Hematopoietic multipotent progenitor cell (in vitro differentiated cells): ENCODE data around the gene CCL15. TPM values are rescaled to one million over a fixed set of nuclear protein-coding genes. Genes with fewer than 3 reads are reported as not detected.
"Not testable (repeated sequence)": the region's sequence is repeated elsewhere in the genome, so short reads cannot be mapped to it uniquely, and the experiment has no call there.

Source experiments
- DNase-seq, 3 donors: peaks; one replicate each; pipeline ENCODE4 v3.0.0-alpha.2; 2011 to 2015; ENCODE audit warnings: low read depth in 2 of 3, low spot score in 2 of 3
- total RNA-seq: library from RNA; depleted of rRNA; stranded (reverse); fragments of >200 nt; gene quantifications from one replicate; pipeline ENCODE4 v1.2.3, GENCODE V29; 2012

Gene CCL15, protein sequence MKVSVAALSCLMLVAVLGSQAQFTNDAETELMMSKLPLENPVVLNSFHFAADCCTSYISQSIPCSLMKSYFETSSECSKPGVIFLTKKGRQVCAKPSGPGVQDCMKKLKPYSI
- total RNA-seq, result not detected

DNA sequence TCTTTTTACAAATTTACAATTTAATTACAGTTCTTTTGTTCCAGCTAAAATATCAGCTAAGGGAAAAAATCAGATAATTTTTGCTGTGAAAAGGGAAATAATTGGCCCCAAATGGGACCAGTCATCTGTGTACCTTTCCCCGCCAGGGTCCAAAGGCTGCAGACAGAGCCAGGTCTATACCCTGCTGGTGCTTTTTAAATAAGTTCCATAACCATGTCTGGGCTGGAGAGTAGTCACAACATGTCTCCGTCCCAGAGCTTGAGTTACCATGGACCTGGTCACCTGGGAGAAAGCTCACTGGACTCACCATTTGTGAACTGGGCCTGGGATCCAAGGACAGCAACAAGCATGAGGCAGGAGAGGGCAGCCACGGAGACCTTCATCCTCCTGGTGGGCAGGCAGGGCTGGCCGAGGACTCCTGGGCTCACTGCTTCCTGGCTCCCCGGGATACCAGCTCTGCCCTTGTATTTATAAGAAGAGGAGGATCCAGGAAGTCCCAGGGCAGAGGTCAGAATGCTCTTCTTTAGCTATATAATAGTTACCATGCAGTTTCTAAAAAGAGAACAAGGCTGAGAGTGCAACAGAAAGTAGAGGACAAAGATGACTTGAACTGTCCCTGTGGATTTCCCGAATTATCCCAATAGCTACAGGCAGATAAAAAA is at the start of gene CCL15:
Gene CCL15 (minus strand): TSS at position 444 of the 662 bp plus-strand sequence. CDS start 61 bp downstream, at position 383.
- DNase-seq, result no peak

DNA sequence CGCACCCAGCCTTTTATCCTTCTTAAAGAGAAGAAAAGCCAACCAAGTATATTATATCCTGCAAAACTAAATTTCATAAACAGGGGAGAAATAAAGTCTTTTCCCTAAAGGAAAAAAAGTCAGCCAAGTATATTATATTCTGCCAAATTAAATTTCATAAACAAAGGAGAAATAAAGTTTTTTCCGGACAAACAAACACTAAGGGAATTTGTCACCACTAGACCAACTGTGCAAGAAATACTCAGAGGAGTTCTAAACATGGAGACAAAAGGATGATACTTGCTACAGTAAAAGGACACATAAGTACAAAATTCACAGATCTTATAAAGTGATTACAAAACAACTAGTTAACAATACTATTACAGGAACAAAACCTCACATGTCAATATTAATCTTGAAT is 48.3 kb upstream of the CCL15 start:
- DNase-seq, result no peak

- DNase-seq, result no peak
Observed at GRCh38 chr17:36048066-36048465, 46.7 kb upstream of the CCL15 start.

- peak in 1 of 3 donors; percentile 32 for DNase-seq
Observed at GRCh38 chr17:36036235-36036634, 34.9 kb upstream of the CCL15 start.

DNA sequence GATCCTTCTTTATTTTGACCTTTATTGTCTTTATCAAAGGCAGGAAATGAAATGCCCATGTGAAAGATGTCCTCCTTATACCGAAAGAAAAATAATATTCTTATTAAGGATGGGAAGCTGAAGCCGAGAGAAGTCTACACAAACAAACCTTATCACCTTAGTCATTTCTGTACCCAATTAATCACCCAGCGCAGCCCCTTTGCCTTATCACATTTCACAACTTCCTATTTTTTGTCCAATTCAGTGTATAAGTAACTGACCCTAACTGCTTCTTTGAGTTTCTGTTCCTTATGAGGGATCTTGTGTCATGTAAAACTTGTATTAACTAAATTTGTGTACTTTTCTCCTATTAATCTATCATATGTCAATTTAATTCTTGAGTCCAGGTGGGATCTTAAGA is 32.8 kb upstream of the CCL15 start:
- peak in 2 of 3 donors; percentile 46 to 76 for DNase-seq

- DNase-seq, result no peak
Observed at GRCh38 chr17:36030956-36031355, 29.6 kb upstream of the CCL15 start.

- DNase-seq, result no peak
Observed at GRCh38 chr17:36027761-36028160, 26.4 kb upstream of the CCL15 start.

DNA sequence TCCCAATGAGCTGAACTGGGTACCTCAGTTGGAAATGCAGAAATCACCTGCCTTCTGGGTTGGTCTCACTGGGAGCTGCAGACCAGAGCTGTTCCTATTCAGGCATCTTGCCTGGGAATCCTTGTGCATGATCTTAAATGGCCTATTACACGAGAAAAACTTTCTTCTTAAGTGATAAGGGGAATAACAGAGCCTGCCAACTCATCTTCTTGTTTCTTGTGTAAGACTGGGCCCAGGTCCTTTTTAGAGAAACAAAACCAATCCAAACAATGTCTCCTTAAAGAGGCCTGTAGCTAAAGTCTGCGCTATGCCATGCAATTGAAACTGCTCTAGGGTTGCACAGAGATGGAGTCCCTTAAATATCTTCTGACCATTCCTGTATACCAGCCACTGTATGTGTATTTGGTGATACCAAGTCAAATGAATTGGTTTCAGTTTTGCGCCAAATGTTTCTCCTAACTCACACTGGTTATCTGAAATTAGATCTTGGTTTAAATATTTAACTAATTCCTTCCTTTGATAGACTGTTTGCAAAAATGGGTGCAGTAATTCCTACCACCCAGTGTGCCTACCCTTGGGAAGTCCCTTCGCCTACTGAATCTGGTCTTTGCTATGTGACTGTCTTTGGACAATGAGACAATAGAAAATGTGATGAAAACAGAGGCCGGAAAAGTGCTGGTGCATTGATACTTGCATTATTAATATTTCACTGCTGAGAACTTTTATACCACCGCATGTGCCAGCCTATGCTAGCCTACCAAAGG is 22.9 kb upstream of the CCL15 start:
- DNase-seq, result no peak

DNA sequence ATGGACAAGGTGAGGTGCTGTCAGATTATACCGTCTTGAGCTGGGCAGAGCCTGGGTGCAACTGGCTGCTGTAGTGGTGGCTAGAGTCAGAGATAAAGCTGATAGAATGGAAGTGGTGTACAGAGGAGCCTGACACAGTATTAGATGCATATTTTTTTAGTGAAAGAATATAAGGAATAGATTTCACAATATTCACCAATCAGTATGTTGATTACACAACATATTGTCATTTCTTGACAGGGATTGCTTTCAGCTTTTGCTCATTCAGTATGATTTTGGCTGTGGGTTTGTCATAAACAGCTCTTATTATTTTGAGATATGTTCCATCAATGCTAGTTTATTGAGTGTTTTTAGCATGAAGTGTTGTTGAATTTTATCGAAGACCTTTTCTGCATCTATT is 18.1 kb upstream of the CCL15 start:
- DNase-seq, result no peak

DNA sequence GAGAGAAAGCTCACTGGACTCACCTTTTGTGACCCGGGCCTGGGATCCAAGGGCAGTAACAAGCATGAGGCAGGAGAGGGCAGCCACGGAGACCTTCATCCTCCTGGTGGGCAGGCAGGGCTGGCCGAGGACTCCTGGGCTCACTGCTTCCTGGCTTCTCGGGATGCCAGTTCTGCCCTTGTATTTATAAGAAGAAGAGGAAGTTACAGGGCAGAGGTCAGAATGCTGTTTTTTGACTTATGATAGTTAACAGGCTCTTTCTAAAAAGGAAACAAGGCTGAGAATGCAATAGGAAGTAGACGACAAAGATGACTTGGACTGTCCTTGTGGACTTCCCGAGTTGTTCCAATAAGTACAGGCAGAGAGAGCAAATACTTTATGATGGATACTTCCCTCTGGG is 16.4 kb upstream of the CCL15 start, which contains the start of gene CCL23:
Gene CCL23 (minus strand): TSS at position 174 of the 400 bp plus-strand sequence. CDS start 75 bp downstream, at position 99.
- peak in 1 of 3 donors; percentile 56 for DNase-seq

DNA sequence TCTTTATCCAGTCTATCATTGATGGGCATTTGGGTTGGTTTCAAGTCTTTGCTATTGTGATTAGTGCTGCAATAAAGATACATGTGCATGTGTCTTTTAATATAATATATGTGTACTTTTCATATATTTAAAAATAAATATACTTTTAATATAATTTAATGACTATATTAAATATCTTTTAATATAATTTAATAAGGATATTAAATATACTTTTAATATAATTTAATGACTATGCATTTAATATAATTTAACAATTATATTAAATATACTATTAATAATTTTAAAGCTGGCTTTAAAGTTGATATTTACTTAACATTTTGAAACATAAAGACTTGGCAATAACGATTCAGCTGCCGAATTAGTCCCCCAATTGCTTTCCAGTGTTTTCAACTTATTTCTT is 15.2 kb upstream of the CCL15 start:
- no peak for DNase-seq

DNA sequence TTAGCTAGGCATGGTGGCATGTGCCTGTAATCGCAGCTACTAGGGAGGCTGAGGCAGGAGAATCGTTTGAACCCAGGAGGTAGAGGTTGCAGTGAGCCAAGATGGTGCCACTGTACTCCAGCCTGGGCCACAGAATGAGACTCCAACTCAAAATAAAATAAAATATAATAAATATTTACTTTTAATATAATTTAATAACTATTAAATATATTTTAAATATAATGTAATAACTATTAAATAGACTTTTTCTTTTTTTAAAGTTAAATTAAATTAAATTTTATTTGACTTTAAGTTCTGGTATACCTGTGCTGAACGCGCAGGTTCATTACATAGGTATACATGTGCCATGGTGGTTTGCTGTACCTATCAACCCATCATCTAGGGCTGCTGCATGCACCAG is 14.5 kb upstream of the CCL15 start:
- DNase-seq, result not testable (repeated sequence)

DNA sequence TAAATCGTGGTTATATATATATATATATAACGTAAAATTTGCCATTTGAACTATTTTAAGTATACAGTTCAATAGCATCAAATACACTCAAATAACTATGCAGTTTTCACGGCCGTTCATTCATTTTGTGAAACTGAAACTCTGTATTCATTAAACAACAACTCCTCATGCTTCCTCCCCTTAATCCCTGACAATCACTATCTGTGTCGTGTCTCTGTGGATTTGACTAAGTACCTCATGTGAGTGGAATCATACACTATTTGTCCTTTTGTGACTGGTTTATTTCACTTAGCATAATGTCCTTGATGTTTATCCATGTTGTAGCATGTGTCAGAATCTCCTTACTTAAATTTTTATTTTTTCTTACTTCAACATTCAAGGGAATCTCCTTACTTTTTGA is 13.6 kb upstream of the CCL15 start:
- DNase-seq, result no peak

- DNase-seq, result no peak
Observed at GRCh38 chr17:36011201-36011600, 9.8 kb upstream of the CCL15 start.

GRCh38 chr17:36008998-36009665 is 7.8 kb upstream of the CCL15 start:
- no peak for DNase-seq

GRCh38 chr17:36004594-36005108 is 3.3 kb upstream of the CCL15 start:
- DNase-seq, result peak in 2 of 3 donors; percentile 6 to 55

DNA sequence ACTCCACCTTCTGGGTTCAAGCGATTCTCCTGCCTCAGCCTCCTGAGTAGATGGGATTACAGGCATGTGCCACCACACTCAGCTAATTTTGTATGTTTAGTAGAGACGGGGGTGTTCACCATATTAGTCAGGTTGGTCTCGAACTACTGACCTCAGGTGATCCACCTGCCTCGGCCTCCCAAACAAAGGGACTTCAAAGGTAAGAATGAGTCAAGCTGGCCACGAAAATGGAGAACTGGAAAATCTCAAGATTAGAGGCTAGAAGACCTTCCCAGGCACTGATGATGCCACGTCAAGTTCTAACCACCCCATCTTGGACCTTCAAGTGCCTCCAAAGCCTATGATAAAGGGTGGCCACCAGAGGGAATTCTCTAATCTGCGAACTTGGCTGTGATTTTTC is 1.3 kb upstream of the CCL15 start:
- DNase-seq, result no peak

- no peak for DNase-seq
Observed at GRCh38 chr17:36001862-36002603, 680 bp upstream of the CCL15 start.

DNA sequence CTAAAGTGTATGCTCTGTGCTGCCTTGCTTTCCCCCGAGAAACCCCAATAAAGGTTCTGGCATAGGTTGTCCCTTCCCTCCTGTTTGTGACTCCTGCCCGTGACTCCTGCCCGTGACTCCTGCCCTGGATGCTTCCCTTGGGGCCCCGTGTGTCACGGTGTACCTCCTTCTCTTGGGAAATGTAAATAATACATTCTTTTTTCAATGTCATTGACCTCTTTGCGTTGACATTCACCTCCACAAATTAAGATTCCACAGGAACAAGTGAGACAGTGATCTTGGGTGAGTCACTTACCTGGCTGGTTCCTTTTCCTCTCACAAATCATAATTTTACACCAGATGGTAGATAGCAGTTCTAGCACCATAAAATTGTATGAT is 632 bp downstream of the CCL15 start:
- DNase-seq, result no peak

- no peak for DNase-seq
Observed at GRCh38 chr17:35998756-35999155, 2.6 kb downstream of the CCL15 start.
